ENCODE data around the gene UVSSA.

UVSSA gene

GRCh38 chr4:1400191-1400805 lies 53.3 kb downstream of the UVSSA start:
- no peak for TF ChIP-seq CTCF (IDR thresholded peaks at IDR 0.05)

GRCh38 chr4:1400831-1401408 lies 53.9 kb downstream of the UVSSA start:
- no peak for TF ChIP-seq CTCF (IDR thresholded peaks at IDR 0.05)

GRCh38 chr4:1401409-1402020 lies 54.5 kb downstream of the UVSSA start:
- TF ChIP-seq CTCF (IDR thresholded peaks at IDR 0.05), result no peak

- TF ChIP-seq CTCF (IDR thresholded peaks at IDR 0.05), result no peak
Measured at GRCh38 chr4:1402021-1402515, 55.1 kb downstream of the UVSSA start.

GRCh38 chr4:1402516-1403091 lies 55.6 kb downstream of the UVSSA start:
- TF ChIP-seq CTCF (IDR thresholded peaks at IDR 0.05), result no peak

- no peak for TF ChIP-seq CTCF (IDR thresholded peaks at IDR 0.05)
Measured at GRCh38 chr4:1403177-1403583, 56.2 kb downstream of the UVSSA start.

- TF ChIP-seq CTCF (IDR thresholded peaks at IDR 0.05), result no peak
Measured at GRCh38 chr4:1403591-1404572, 56.9 kb downstream of the UVSSA start.
